SK-N-SH treated with all-trans-retinoic acid at 6 μM for 48 hours (cell line): ENCODE results near the gene SEMA5A.

Experiments
- ARNTL ChIP-seq: fragments of 450-650 bp; formaldehyde crosslinking; IDR thresholded peaks from 2 replicates; pipeline ENCODE4 v1.5.0; 2020; ENCODE audit warnings: low read depth, mild to moderate bottlenecking, moderate library complexity, borderline replicate concordance
- ZNF565 ChIP-seq: fragments of 450-650 bp; formaldehyde crosslinking; conservative IDR thresholded peaks from 2 replicates; pipeline ENCODE4 v1.5.0; 2020; ENCODE audit warnings: low read depth, mild to moderate bottlenecking, moderate library complexity

DNA sequence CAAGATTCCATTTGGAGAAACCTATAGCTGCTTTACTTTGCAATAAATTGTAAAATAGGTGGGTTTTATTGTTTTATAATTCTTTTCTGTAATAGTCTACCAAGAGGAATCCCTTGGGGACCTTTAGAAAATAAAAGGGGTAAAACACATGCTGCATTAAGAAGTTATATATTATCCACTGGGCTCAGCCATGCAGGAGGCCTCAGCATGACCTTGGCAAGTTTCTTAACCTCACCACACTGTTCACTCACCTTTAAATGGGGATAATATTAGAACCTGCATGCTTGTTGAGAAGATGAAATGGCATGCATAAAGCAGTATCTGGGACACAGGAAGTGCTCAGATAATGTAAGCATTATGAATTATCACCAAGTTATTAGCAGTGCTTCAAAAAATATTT lies 120.2 kb downstream of the SEMA5A start:
- TF ChIP-seq ARNTL (no peak), ZNF565 (CRISPR knock-in tag) (no peak)
